RCC 7860 (cell line): ENCODE data around the gene GOSR2.
"Not testable (repeated sequence)": the region's sequence is repeated elsewhere in the genome, so short reads cannot be mapped to it uniquely, and the experiment has no call there.

Source experiments
- DNase-seq: peaks from one replicate; pipeline ENCODE4 v3.0.0-alpha.2; 2015; ENCODE audit warnings: low spot score
- FAIRE-seq: peaks from 2 replicates; lab custom pipeline; 2012; peaks lifted over from hg19 to GRCh38; lab: Jason Lieb, UNC

The GOSR2 gene

GRCh38 chr17:46892192-46892703 lies 30.7 kb upstream of the GOSR2 start:
- FAIRE-seq (no peak), DNase-seq (no peak)

- FAIRE-seq (no peak), DNase-seq (no peak)
Measured at GRCh38 chr17:46894024-46894423, 28.9 kb upstream of the GOSR2 start.

- FAIRE-seq (no peak), DNase-seq (no peak)
Measured at GRCh38 chr17:46894476-46895151, 28.3 kb upstream of the GOSR2 start.

GRCh38 chr17:46895171-46895570 lies 27.8 kb upstream of the GOSR2 start:
- FAIRE-seq = no peak
- DNase-seq = no peak

- no peak for FAIRE-seq
- no peak for DNase-seq
Measured at GRCh38 chr17:46896991-46897390, 26.0 kb upstream of the GOSR2 start.

GRCh38 chr17:46898364-46898763 lies 24.6 kb upstream of the GOSR2 start:
- FAIRE-seq (no peak), DNase-seq (no peak)

- DNase-seq (no peak), FAIRE-seq (no peak)
Measured at GRCh38 chr17:46898860-46899259, 24.1 kb upstream of the GOSR2 start.

GRCh38 chr17:46901291-46901690 lies 21.7 kb upstream of the GOSR2 start:
- no peak for DNase-seq
- FAIRE-seq = no peak

- FAIRE-seq = no peak
Measured at GRCh38 chr17:46903762-46904672, 18.9 kb upstream of the GOSR2 start.

GRCh38 chr17:46908068-46908737 lies 14.8 kb upstream of the GOSR2 start:
- DNase-seq (no peak), FAIRE-seq (no peak)

More at GRCh38 chr17:46903762-46904672, 18.9 kb upstream of the GOSR2 start:
- no peak for DNase-seq

GRCh38 chr17:46910179-46910927 lies 12.6 kb upstream of the GOSR2 start:
- FAIRE-seq (no peak), DNase-seq (no peak)

GRCh38 chr17:46911311-46911710 lies 11.6 kb upstream of the GOSR2 start:
- DNase-seq (no peak), FAIRE-seq (no peak)

- DNase-seq (no peak), FAIRE-seq (no peak)
Measured at GRCh38 chr17:46915596-46915995, 7.4 kb upstream of the GOSR2 start.

- peak; percentile 33 for DNase-seq
- no peak for FAIRE-seq
Measured at GRCh38 chr17:46916211-46916610, 6.7 kb upstream of the GOSR2 start.

GRCh38 chr17:46916623-46917022 lies 6.3 kb upstream of the GOSR2 start:
- FAIRE-seq = no peak
- DNase-seq = no peak

- FAIRE-seq (no peak), DNase-seq (no peak)
Measured at GRCh38 chr17:46917041-46917440, 5.9 kb upstream of the GOSR2 start.

GRCh38 chr17:46917516-46917915 lies 5.4 kb upstream of the GOSR2 start:
- FAIRE-seq (no peak), DNase-seq (no peak)

GRCh38 chr17:46921962-46922361 lies 998 bp upstream of the GOSR2 start:
- not testable (repeated sequence) for DNase-seq, FAIRE-seq

GRCh38 chr17:46922487-46922803 lies 515 bp upstream of the GOSR2 start:
- no peak for FAIRE-seq
- DNase-seq = no peak

- DNase-seq = no peak
- no peak for FAIRE-seq
Measured at GRCh38 chr17:46925185-46925868, 2.4 kb downstream of the GOSR2 start.
